Left lung (tissue), 10 donors: Measurements from ENCODE around the gene CDK5RAP3. TPM values are rescaled to one million over a fixed set of nuclear protein-coding genes. Genes with fewer than 3 reads are reported as not detected.

Experiments used
- ATAC-seq: fragments of 200-7000 bp; cut with Tn5 transposase; one replicate; pipeline ENCODE4 v1.9.1; 2020; ENCODE audit warnings: moderate library complexity
- DNase-seq, 4 donors: peaks; one replicate each; pipeline ENCODE4 v3.0.0-alpha.2; 2013 to 2020
- H3K27ac ChIP-seq, 2 donors: fragments of 200-600 bp; sonication (generic) in 1 of 2; one replicate each; pipeline versions ENCODE4 v1.5.0 to v1.8.0; 2020 to 2021
- H3K27me3 ChIP-seq, 2 donors: fragments of 200-600 bp; sonication (generic) in 1 of 2; one replicate each; pipeline versions ENCODE4 v1.5.0 to v1.8.0; 2020 to 2021
- H3K36me3 ChIP-seq, 2 donors: fragments of 200-600 bp; sonication (generic) in 1 of 2; one replicate each; pipeline versions ENCODE4 v1.5.0 to v1.8.0; 2020 to 2021
- H3K4me1 ChIP-seq, 2 donors: fragments of 200-600 bp; one replicate each; pipeline ENCODE4 v1.8.0; 2021
- H3K4me3 ChIP-seq, 2 donors: fragments of 200-600 bp; sonication (generic) in 1 of 2; one replicate each; pipeline versions ENCODE4 v1.5.0 to v1.8.0; 2020 to 2021; ENCODE audit warnings: mild to moderate bottlenecking in 1 of 2
- H3K9me3 ChIP-seq, 2 donors: fragments of 200-600 bp; sonication (generic) in 1 of 2; one replicate each; pipeline versions ENCODE4 v1.5.0 to v1.8.0; 2020 to 2021
- CTCF ChIP-seq, 2 donors: fragments of 200-600 bp; sonication (generic) in 1 of 2; IDR thresholded peaks; one replicate each; pipeline versions ENCODE4 v1.5.0 to v1.8.0; 2021; ENCODE audit warnings: antibody characterized with exemption in 2 of 2
- intact Hi-C, 2 donors: fragments of 100-400 bp; cut with DNase I; formaldehyde crosslinking; loops; one replicate each; pipeline versions ENCODE4 v1.11.2 to v1.14.2; 2022
- polyA plus RNA-seq, 6 donors: library from polyadenylated mRNA; unstranded; fragments of 120-200 nt; gene quantifications; one replicate each; pipeline ENCODE4 v1.2.1, GENCODE V29; 2013; ENCODE audit not compliant: insufficient read length in 6 of 6
- total RNA-seq, 2 donors: library from RNA; stranded (reverse); fragmentation: NEBNext Ultra II Directional; extraction: Animal tissue kit (Norgen Biotek cat#: 25700); gene quantifications; one replicate each; pipeline ENCODE4 v1.2.1, GENCODE V29; 2021
- donor health status: DM: no; HTN: yes; CAD: no.
- donor health status: DM: no; HTN: no; CAD: no.

CDK5RAP3 gene
- total and polyA plus RNA-seq, 8 donors, result 136 to 182 (median 159) TPM

- Histone ChIP-seq H3K27me3 (peaks cover 0 to 28% of the 10 kb centered on the region in 2 donors), H3K4me1 (peaks cover 14 to 55% of the 10 kb centered on the region in 2 donors), H3K27ac (peak overlapping the region; percentile 57 to 71), H3K36me3 (no peaks in the 10 kb centered on the region), H3K9me3 (no peaks in the 10 kb centered on the region), H3K4me3 (peak overlapping the region; percentile 29 to 41)
- no peak for DNase-seq
- no peak for TF ChIP-seq CTCF (IDR thresholded peaks at IDR 0.05)
- intact Hi-C loops, result loop anchor here (5.0 to 10.0 kb wide), 4 partner anchors 49 to 109 kb away; no protein-coding TSS in a partner anchor
- no peak for ATAC-seq
Observed at GRCh38 chr17:48025904-48026501, 55.1 kb downstream of the CDK5RAP3 start.

DNA sequence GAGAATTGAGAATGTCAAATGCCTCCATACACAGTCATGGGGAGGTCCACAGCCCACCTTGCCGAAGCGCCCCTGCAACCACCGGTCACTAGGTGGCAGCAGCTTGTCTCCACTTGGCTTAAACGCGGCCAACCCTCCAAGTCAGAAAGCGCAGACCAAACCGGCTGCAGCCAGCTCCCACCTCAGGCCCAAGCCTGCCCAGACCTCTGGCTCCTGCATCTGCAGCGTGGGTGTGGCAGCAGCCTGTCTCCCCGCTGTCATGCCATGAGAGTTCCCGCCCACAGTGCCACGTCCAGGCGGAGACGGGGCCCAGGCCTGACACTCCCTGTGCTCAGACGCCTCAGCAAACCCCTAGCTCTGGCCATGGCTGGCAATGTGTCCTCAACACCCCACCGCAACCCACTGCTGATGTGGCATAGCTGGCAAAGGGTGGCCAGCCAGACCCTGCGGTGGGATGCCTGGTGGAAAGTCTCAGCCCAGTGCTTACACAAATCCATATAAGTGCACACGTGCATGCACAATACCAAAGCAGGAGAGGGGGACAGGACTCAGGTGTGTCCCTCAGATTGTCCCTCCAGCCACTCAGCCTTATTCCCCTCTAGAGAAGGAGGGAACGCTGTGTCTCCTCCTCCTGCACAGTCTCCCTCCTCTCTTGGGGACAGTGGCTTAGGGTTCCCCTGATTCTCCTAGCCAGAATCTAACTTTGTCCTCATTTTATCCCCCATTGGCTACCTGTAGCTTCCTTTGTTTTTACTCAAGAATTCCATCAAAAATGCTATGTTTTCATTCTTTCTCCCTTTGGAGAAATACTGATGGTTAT, 55.8 kb downstream of the CDK5RAP3 start:
- Histone ChIP-seq H3K27ac (peak overlapping the region in 1 of 2 donors; percentile 42), H3K27me3 (peaks cover 0 to 24% of the 10 kb centered on the region in 2 donors), H3K36me3 (no peaks in the 10 kb centered on the region), H3K4me1 (peaks cover 14 to 48% of the 10 kb centered on the region in 2 donors), H3K9me3 (no peaks in the 10 kb centered on the region), H3K4me3 (no peak overlapping the region)
- intact Hi-C loops, result loop anchor here (5.0 to 10.0 kb wide), 4 partner anchors 48 to 108 kb away; no protein-coding TSS in a partner anchor
- ATAC-seq (peak; percentile 51), DNase-seq (peak; percentile 76 to 91 (median 90))
- peak; percentile 76 to 79 for TF ChIP-seq CTCF (IDR thresholded peaks at IDR 0.05)

DNA sequence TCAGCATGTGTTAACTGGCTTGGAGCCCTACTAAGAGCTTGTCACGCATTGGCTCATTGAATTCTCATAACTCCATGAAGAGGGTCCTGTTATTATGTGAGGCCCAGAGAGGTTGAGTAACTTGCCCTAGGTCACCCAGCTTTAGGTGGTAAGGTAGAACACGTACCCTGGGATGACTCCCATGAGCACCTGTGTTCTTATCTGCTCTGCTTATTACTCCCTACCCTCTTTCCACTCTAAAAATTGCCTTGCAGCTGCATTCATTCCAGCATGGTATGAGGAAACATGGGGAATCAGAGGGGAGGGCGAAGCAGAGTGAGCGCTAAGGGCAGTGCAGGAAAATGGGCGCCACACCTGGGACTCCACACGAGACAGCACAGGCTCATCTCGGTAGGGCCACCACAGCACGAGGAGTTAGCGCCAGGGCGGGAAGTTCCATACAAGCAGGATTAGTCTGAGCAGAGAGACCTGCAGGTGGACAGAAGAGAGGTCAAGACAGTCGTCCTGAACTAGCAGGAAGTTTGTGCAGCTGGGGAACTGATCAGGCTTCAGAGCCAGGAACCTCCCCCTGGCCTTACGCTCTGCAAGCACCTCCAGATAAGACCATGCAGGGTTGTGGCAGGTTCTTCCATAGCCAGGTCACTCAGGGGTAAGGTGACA, 56.5 kb downstream of the CDK5RAP3 start:
- DNase-seq (no peak), ATAC-seq (no peak)
- no peaks in the 10 kb centered on the region for H3K9me3 ChIP-seq
- H3K4me1 ChIP-seq, result peaks cover 14 to 41% of the 10 kb centered on the region in 2 donors
- H3K27ac ChIP-seq, result no peak overlapping the region
- no peak for TF ChIP-seq CTCF (IDR thresholded peaks at IDR 0.05)
- intact Hi-C loops, result loop anchor here (5.0 to 10.0 kb wide), 4 partner anchors 47 to 107 kb away; no protein-coding TSS in a partner anchor
- H3K4me3 ChIP-seq, result no peak overlapping the region
- no peaks in the 10 kb centered on the region for H3K36me3 ChIP-seq
- peaks cover 0 to 23% of the 10 kb centered on the region in 2 donors for H3K27me3 ChIP-seq

GRCh38 chr17:48028736-48029135, 57.8 kb downstream of the CDK5RAP3 start:
- H3K27ac ChIP-seq, result no peak overlapping the region
- H3K27me3 ChIP-seq, result peaks cover 0 to 10% of the 10 kb centered on the region in 2 donors
- intact Hi-C loops, result loop anchor here (5.0 to 10.0 kb wide), 4 partner anchors 46 to 106 kb away; no protein-coding TSS in a partner anchor
- no peaks in the 10 kb centered on the region for H3K9me3 ChIP-seq
- H3K36me3 ChIP-seq, result no peaks in the 10 kb centered on the region
- ATAC-seq, result no peak
- no peak overlapping the region for H3K4me3 ChIP-seq
- no peak for TF ChIP-seq CTCF (IDR thresholded peaks at IDR 0.05)
- DNase-seq, result no peak
- peaks cover 14 to 28% of the 10 kb centered on the region in 2 donors for H3K4me1 ChIP-seq
